ENCODE data around the gene SRGAP1. TPM values are rescaled to one million over a fixed set of nuclear protein-coding genes. Genes with fewer than 3 reads are reported as not detected.

The SRGAP1 gene
- total RNA-seq, 1 donor: 18.1 TPM

DNA sequence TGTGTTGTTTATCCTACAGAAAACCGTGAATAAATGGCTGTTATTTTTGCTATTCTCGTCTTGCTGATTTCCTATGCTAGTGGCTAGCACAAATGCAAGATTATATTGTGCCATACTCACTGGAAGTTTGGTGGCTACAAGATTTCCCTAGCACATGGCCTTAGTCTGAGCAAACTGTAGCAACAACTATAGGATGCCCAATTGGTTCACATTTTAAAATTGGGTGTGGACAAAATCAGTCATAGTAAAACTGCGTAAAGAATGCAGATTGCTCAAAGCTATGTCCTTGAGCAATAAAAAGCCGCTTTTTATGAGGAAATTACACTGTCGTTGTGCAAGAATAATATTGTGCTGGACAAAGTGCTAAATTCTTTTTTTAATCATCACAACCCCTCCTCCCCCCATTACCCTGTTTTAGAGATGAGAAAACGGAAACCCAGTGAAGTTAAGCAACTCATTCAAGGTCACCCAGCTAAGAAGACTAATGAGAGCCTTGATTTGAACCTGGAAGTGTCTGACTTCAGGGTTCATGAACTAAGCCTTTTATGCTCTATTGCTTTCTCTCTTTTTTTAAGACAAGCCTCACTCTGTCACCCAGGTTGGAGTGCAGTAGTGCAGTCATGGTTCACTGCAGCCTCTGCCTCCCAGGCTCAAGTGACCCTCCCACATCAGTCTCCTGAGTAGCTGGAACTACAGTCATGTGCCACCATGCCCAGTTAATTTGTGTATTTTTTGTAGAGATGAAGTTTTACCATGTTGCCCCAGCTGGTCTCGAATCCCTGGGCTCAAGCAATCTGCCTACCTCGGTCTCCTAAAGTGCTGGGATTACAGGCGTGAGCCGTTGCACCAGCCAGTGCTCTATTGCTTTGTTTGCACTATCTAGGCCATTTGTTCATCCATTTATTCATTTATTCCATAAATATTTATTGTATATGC lies 73.6 kb downstream of the SRGAP1 start:
- peak overlapping the region; percentile 34 for H3K4me3 ChIP-seq (ENCODE audit: low read depth, low read length)
- DNase-seq (ENCODE audit: low read depth): peak; percentile 99
- TF ChIP-seq, protein P1, sequence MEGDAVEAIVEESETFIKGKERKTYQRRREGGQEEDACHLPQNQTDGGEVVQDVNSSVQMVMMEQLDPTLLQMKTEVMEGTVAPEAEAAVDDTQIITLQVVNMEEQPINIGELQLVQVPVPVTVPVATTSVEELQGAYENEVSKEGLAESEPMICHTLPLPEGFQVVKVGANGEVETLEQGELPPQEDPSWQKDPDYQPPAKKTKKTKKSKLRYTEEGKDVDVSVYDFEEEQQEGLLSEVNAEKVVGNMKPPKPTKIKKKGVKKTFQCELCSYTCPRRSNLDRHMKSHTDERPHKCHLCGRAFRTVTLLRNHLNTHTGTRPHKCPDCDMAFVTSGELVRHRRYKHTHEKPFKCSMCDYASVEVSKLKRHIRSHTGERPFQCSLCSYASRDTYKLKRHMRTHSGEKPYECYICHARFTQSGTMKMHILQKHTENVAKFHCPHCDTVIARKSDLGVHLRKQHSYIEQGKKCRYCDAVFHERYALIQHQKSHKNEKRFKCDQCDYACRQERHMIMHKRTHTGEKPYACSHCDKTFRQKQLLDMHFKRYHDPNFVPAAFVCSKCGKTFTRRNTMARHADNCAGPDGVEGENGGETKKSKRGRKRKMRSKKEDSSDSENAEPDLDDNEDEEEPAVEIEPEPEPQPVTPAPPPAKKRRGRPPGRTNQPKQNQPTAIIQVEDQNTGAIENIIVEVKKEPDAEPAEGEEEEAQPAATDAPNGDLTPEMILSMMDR (IDR thresholded peaks at IDR 0.05; ENCODE audit: insufficient read depth, low read depth, low read length): no peak

GRCh38 chr12:63918800-63919300 lies 74.3 kb downstream of the SRGAP1 start:
- H3K4me3 ChIP-seq (ENCODE audit: low read depth, low read length): peak overlapping the region; percentile 6
- TF ChIP-seq, protein P1 (IDR thresholded peaks at IDR 0.05; ENCODE audit: insufficient read depth, low read depth, low read length): no peak
- peak; percentile 96 for DNase-seq (ENCODE audit: low read depth)

- H3K4me3 ChIP-seq (ENCODE audit: low read depth, low read length): no peak overlapping the region
- DNase-seq (ENCODE audit: low read depth): no peak
- TF ChIP-seq, protein P1 (IDR thresholded peaks at IDR 0.05; ENCODE audit: insufficient read depth, low read depth, low read length): no peak
Measured at GRCh38 chr12:63919756-63920155, 75.3 kb downstream of the SRGAP1 start.

DNA sequence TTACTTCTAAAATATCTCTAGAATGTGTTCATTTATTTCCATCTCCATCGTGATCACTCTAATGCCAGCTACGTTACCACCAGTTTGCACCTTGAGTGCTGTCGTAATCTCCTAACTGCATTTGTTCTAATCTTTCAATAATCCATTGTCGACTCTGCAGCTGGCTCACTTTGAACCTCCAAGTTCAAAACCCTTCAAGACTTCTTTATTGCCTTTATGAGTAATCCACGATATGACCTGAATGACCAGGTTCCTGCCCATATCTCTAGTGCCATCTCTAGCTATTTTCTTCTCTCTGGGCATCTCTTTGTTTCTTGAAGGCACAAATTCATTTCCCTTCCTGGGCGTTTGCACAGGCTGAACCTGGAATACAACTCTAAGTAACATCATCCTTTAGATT lies 76.7 kb downstream of the SRGAP1 start:
- DNase-seq (ENCODE audit: low read depth): no peak
- H3K4me3 ChIP-seq (ENCODE audit: low read depth, low read length): no peak overlapping the region

DNA sequence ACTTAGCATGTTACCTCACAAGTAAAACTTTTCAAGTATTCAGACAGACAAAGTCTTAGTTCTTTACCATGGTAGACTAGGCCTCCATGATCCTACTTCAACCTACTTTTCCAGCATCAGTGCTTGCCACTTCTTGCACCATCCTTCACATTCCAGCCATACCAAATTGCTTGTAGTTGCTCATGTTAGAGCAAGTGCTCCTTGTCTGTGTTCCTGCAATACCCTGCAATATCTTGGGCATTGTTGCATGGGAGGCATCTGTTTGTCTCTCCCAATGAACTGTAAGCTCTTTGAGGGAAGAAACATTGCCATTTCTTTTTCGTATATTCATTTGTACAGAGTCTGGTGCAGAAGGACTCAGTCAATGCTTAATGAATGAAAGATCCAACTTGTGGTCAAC lies 78.0 kb downstream of the SRGAP1 start:
- no peak overlapping the region for H3K4me3 ChIP-seq (ENCODE audit: low read depth, low read length)
- TF ChIP-seq, protein P1 (IDR thresholded peaks at IDR 0.05; ENCODE audit: insufficient read depth, low read depth, low read length): no peak
- DNase-seq (ENCODE audit: low read depth): peak; percentile 77

More for the DNA sequence above, 76.7 kb downstream of the SRGAP1 start:
- TF ChIP-seq, protein P1 (IDR thresholded peaks at IDR 0.05; ENCODE audit: insufficient read depth, low read depth, low read length): no peak

DNA sequence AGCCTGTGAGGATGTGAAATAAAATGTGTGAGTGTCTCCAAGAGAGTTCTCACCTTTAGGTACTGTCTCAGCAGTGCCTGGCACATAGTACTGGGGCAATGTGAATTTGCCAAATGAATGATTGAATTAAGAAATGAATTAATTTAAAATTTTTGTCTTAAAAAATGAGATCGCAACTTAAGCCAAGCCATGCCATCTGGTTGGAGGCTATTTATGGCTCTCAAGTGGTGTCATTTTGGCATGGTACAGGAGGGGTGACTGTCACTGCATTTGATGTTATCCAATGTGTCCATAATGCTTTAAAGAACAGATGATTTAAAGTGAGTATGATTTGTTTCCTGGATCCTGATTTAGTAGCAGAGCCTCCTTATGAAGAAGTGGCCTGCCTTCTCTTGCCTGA lies 80.3 kb downstream of the SRGAP1 start:
- no peak for DNase-seq (ENCODE audit: low read depth)
- TF ChIP-seq, protein P1 (IDR thresholded peaks at IDR 0.05; ENCODE audit: insufficient read depth, low read depth, low read length): no peak
- no peak overlapping the region for H3K4me3 ChIP-seq (ENCODE audit: low read depth, low read length)

All from fibroblast of villous mesenchyme (primary cell).